GM18505 (cell line): ENCODE data around the gene INTS11.
"Not testable (repeated sequence)": the region's sequence is repeated elsewhere in the genome, so short reads cannot be mapped to it uniquely, and the experiment has no call there.

Source experiments
- ATAC-seq: cut with Tn5 transposase; IDR thresholded peaks from one replicate; pipeline ENCODE4 v1.9.1; 2021; ENCODE audit not compliant: unreplicated experiment
- POLR2A ChIP-seq: IDR thresholded peaks from 4 replicates; pipeline ENCODE4 v1.6.1; 2011; ENCODE audit warnings: borderline replicate concordance; ENCODE audit not compliant: insufficient read depth, insufficient read length; ENCODE audit errors: extremely low read depth

INTS11 gene

GRCh38 chr1:1324524-1325287 lies at the start of gene INTS11, which contains the start of gene CPTP:
Gene INTS11 (minus strand): TSS chr1:1324660. CDS start chr1:1324608, 52 bp downstream.
Gene CPTP (plus strand): TSS chr1:1324802. CDS start chr1:1326911, 2,109 bp downstream.
- ATAC-seq = peak; percentile 62

GRCh38 chr1:1373815-1374588 lies 49.5 kb upstream of the INTS11 start:
- no peak for ATAC-seq
- no peak for TF ChIP-seq POLR2A

More at GRCh38 chr1:1324524-1325287, at the start of gene INTS11, which contains the start of gene CPTP:
- TF ChIP-seq POLR2A = peak; percentile 88

- no peak for ATAC-seq
- no peak for TF ChIP-seq POLR2A
Measured at GRCh38 chr1:1373051-1373814, 48.8 kb upstream of the INTS11 start.

DNA sequence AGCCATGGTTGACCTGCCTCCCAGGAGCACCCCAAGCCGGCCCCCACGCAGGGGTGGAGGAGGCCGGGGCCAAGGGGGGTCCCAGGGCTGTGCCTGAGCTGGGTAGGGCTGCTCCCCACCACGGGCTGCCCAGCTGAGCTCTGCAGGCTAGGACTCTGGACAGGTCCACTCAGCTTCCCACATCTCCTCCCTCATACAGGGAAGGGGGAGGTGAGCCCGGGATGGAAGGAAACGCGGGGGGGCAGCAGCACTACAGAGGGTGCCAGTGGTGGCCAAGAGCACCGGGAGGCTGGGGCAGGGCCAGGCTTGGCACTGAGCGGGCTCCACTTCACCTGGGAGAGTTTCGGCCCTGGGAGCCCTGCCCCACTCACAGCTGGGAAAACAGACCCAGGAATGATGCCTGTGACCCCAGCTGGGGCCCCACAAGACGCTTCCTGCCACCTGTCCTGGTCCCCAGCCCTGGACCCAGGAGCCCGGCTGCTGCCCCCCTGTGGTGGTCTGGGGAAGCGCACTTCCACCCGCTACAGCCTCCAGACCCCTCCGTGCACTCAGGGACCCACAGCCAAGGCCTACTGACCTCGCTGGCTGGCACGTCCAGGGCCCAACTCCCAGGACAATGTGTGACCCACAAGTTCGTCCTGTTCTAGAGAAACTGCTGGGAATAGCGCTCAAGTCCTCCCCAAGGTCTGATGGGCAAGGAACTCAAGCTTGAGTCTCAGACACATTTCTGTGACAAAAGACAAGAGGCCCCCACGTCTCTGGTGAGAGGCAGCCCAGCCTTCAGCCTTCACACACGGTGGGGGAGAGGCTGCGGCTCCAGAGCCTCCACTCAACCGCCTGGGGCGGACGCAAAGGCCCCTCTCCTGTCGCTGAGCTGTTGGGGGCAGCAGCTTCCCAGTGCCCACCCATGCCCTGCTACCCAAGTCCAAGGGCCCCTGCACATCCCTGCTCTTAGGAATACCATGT lies 47.6 kb upstream of the INTS11 start:
- no peak for ATAC-seq
- TF ChIP-seq POLR2A = no peak

DNA sequence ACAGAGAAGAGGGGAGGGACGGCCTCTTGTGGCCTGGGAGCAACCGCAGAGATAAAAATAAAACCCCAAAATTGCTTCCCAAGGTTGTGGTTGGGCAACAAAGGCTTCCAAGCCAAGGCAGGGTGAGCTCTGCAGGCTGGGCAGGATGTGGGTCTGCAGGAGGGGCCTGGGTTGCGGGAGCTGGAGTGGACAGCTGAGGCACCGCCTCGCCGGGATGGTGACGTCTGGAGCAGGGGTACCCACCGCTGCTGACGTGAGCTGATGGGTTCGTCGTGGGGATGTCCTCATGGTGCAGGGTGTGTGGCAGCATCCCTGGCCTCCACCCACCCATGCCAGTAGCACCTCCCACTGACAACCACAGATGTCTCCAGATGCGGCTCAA lies 46.9 kb upstream of the INTS11 start:
- no peak for TF ChIP-seq POLR2A
- ATAC-seq = no peak

DNA sequence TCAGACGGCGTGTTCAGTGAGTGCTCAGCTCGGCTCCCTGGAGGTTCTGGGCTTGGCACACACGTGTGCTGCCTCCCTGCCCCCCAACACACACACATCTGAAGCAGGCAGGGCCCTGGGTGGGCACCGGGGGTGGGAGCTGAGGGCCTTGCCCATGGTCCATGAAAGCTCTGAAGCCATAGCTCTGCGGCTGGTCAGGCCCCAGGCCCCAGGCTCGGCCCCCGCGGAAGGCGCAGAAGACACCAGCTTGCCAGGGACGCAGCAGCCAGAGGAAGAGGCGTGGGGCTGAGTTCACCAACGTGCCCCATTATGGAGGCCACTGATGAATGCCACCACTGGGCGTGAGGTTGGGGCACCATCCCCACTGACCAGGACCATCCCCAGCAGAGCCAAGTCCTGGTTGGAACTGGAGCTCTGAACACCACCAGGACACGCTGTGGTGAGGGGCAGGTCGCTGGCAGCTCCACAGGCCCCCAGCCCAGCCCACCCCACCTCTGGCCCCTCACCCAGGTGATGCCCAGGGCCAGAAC lies 46.4 kb upstream of the INTS11 start:
- no peak for TF ChIP-seq POLR2A
- ATAC-seq = no peak

DNA sequence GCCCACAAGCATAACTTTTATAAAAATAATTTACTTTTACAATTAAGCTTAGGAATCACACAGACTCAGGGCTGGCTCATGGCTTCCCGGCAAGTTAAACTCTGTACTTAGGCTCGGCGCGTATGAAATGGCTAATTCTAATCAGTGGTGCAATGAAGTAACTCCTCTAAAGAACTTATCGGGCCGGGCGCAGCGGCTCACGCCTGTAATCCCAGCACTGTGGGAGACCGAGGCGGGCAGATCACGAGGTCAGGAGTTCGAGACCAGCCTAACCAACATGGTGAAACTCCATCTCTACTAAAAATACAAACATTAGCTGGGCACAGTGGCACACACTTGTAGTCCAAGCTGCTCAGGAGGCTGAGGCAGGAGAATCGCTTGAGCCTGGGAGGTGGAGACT lies 45.6 kb upstream of the INTS11 start:
- ATAC-seq = not testable (repeated sequence)

DNA sequence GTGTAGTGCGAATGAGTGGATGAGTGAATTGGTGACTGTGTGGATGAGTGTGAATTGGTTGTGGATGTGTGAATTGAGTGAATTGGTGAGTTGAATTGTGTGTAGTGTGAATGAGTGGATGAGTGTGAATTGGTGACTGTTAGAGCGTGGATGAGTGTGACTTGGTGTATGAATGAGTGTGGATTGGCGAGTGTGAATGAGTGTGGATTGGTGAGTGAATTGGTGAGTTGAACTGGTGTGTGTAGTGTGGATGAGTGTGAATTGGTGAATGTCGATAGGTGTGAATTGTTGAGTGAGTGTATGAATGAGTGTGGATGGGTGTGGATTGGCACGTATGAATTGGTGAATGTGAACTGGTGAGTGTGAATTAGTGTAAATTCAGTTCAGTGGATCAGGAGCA lies 42.9 kb upstream of the INTS11 start:
- no peak for ATAC-seq
- TF ChIP-seq POLR2A = no peak

DNA sequence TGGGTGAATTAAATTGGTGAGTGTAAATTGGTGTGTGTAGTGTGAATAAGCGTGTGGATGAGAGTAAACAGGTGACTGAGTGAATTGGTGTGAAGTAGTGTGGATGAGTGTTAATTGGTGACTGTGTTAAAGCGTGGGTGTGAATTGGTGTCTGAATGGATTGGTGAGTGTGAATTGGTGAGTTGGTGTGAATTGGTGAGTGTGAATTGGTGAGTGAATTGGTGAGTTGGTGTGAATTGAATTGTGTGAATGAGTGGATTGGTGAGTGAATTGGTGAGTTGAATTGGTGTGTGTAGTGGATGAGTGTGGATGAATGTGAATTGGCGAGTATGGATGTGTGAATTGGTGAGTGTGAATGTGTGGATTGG lies 42.2 kb upstream of the INTS11 start:
- no peak for TF ChIP-seq POLR2A

GRCh38 chr1:1365875-1366698 lies 41.6 kb upstream of the INTS11 start:
- TF ChIP-seq POLR2A = no peak
- ATAC-seq = no peak

More for the DNA sequence above, 42.2 kb upstream of the INTS11 start:
- ATAC-seq = no peak

DNA sequence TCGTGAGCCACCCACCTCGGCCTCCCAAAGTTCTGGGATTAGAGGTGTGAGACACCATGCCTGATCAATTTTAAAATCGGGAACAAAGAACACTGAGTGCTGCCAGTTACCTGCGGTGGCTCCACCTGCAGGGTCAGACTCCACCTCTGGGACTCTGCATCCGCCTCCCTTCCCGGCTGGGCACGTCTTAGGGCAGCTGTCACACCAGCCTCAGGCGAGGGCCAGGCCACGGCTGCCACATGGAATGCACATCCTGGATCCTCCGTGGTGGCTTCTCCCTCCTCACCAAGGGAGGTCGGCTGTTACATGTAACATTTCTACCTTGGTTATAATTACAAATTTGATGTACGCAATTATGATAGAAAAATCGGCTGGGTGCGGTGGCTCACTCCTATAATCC lies 39.8 kb upstream of the INTS11 start:
- no peak for ATAC-seq
- no peak for TF ChIP-seq POLR2A
